ENCODE results near the gene TMPRSS9. TPM values are rescaled to one million over a fixed set of nuclear protein-coding genes. Genes with fewer than 3 reads are reported as not detected.

TMPRSS9 gene
- total RNA-seq, 1 donor from 2014 or later: not detected

DNA sequence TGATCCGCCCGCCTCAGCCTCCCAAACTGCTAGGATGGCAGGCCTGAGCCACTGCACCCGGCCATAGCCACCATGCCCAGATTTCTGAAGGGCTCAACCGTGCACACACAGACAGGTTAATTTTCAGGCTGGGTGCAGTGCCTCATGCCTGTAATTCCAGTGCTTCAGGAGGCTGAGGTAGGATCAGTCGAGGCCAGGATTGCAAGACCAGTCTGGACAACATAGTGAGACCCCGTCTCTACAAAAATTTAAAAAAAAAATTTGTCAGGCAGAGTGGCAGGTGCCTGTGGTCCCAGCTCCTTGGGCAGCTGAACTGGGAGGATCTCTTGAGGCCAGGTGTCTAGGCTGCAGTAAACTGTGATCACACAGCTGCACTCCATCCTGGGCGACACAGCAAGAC lies 59.7 kb downstream of the TMPRSS9 start:
- DNase-seq (ENCODE audit: low read depth, low spot score): no peak

DNA sequence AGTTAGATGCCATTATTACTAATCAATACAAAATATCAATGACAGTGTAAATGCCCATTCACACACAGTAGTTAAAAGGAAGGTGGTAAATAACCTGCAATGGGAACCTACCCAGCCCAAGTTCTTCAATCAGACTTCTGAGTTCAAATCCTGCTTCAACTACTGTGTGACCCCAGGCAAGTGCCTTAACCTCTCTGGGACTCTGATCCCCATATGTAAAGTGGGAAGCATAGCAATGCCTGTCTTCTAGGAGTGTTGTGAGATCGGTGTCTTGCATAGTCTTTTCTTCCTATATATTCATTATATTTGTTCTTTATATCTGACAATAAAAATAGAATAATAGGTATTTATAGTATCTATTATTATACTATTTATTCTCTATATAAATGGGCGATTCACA lies 60.4 kb downstream of the TMPRSS9 start:
- DNase-seq (ENCODE audit: low read depth, low spot score): no peak

GRCh38 chr19:2421581-2422306 lies 61.7 kb downstream of the TMPRSS9 start:
- no peak for DNase-seq (ENCODE audit: low read depth, low spot score)

DNA sequence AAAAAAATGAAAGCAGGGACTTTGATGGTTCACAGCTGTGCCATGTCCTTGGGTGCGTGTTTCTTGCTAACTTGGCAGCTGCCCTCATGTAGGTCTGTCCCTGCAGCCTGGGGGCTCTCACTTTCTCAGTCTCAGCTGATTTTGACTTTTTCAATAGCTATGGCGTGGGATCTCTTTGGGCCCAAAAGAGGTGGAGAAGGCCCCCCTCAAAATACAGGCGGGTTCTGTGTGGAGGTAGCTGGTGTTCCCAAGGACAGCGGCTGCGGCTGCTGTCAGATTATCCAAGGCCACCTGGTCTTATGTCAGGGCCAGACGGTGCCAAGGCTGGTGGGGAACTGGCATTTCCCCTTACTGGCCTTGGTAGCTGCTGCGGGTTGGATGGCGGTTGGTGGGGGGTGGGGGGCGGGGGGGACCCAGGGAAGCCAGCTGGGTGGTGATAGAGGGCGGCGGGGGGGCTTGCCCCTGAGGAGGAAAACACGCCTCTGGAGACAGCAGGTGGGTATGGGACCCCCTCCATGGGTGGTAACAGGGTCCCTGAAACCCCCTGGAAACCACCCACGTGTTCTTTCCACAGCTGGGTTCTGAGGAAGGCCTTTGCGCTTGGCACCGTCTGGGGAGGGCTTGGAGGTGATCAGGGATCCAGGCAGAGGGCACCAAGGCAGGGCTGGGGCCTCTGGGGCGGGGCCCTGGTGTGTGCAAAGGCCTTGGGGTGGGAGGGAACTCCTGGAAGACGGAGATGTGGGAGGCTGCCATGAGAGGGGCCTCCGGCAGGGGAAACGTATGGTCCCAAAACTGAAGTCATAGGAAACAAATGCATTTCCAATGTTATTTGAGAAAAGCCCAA lies 63.2 kb downstream of the TMPRSS9 start:
- DNase-seq (ENCODE audit: low read depth, low spot score): no peak

DNA sequence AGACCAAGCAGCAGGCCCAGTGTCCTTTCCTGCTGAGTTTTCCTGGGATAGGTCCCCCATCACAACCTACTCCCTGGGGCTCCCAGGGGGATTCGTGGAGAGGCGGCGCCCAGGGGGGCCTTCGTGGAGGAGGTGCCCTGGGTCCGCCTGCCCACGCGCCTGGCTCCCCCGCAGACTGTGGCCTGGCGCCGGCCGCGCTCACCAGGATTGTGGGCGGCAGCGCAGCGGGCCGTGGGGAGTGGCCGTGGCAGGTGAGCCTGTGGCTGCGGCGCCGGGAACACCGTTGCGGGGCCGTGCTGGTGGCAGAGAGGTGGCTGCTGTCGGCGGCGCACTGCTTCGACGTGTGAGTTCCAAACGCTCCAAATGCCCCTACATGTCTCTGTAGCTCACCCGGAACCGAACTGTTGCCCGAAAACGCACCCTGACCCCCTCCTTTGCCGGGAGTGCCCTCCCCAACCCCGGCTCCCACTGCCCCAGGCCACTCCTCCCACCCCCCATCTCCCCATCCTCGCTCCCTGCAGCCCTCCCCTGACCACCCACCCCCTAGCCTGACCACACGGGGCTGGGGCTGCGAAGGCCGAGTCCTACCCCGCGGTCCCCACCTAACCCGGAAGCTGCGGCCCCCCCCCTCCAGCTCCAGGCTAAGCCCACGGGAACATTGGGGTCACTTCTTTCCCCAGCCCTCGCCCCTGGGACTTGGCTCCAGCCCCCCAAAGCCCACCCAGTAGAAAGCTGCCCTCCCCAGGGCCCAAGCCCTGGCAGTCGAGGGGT lies 64.0 kb downstream of the TMPRSS9 start:
- no peak for DNase-seq (ENCODE audit: low read depth, low spot score)

- DNase-seq (ENCODE audit: low read depth, low spot score): no peak
Measured at GRCh38 chr19:2424686-2425621, 64.9 kb downstream of the TMPRSS9 start.

GRCh38 chr19:2425622-2426581 lies 65.8 kb downstream of the TMPRSS9 start:
- DNase-seq (ENCODE audit: low read depth, low spot score): no peak

- no peak for DNase-seq (ENCODE audit: low read depth, low spot score)
Measured at GRCh38 chr19:2426611-2427428, 66.8 kb downstream of the TMPRSS9 start.

DNA sequence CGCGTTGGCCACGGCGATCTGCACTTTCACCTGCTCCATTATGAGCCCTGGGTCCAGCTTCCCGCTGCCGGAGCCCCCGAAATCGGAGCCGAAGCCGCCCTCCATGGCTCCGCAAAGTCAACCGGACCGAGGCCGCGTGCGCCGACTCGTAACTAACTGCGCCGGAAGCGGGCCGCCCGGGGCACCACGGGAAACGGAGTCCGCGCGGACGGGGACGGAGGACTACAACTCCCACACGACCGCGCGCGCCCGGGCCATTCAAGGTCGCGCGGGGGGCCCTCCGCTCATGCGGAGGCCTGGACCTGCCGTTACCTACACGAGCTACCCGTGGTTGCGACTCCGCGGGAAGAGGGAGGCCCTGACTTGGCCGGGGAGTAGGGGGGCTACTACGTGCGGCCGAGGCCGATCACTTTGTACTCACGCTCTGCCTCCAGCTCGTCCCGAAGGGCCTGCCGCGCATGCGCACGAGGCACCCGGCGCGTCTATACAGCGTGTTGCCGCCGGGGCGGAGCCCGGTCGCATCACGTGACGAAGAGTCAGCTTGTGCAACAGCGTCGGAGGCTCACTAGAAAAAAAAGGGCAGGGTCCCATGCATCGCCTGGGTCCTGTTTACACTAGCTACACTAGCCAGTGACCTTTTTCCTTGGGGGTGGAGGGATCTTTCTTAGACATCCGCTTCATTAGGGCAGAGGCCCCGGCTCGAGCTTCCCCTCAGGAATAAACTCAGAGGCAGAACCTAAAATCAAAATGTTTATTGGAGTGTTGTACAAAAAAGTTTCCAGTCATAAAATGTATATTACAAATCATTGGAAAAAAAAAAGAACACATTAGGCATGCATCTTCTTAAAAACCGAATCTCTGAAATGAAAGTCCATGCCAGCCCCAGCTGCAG lies 67.6 kb downstream of the TMPRSS9 start, which contains the start of gene TIMM13:
TSS of gene TIMM13 (minus strand) at position 158 of the 892 bp plus-strand sequence. CDS start at position 105, 53 bp downstream.
- peak; percentile 81 for DNase-seq (ENCODE audit: low read depth, low spot score)

- no peak for DNase-seq (ENCODE audit: low read depth, low spot score)
Measured at GRCh38 chr19:2428321-2428690, 68.2 kb downstream of the TMPRSS9 start.

- DNase-seq (ENCODE audit: low read depth, low spot score): no peak
Measured at GRCh38 chr19:2428756-2429711, 69.0 kb downstream of the TMPRSS9 start.

DNA sequence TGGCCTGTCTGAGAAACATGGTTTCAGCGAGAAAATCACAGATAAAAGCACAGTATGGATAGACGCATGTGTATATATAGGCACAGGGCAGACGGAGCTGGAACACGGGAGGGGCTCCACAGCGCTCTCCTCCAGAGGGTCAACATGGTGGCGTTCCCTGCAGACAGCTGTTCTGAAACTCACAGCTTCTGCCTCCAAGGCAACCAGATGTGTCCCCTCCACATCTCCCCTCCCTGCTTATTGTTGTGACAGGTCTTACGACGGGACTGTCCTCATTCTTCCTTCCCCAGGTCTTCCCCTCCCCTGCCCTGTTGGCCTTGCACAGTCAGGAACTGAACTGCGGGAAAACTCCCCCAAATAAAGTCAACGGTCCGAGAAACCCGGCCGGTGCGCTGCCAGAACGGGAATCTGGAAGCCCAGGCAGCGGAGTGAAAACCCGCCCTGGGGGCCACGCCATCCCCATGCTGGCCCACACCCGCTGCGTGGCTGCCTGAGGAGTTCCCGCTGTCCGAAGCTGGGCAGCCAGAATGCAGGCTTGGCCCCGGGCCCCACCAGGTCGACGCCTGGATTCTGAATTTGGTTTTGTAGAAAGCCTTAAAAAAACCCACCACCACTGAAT lies 70.0 kb downstream of the TMPRSS9 start:
- no peak for DNase-seq (ENCODE audit: low read depth, low spot score)

DNA sequence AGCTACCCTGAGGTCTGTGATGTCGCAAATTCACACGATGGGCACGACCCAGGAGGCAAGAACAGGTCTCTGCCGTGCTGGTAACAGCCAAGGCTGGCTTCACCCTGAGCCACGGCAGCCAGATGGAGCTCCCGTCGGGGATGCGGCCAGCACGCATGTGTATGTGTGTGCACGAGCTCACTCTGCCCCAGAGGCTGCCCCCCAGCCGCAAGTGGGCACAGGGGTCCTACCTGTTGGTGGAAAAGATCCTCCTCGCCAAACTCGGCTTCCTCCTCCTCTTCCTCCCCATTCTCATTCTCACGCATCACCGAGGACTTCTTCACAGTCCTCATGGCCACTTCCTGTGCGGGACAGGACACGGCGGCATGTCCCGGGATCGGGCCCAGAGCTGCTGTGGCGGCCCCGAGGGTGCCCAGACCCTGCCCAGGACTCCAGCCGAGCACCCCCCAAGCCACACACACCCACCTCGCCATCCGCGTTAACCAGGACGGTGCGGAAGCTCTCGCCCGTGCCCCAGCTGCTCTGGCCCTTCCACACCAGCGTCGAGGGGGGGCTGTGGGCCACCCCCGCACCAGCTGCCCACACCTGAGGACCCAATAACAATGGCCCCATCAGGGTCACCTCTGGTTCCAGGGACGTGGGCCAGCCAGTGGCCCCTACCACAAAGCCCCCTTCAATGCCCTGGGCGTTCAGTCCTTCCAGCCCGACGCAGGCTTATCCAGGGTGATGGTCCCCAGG lies 71.4 kb downstream of the TMPRSS9 start:
- DNase-seq (ENCODE audit: low read depth, low spot score): no peak

DNA sequence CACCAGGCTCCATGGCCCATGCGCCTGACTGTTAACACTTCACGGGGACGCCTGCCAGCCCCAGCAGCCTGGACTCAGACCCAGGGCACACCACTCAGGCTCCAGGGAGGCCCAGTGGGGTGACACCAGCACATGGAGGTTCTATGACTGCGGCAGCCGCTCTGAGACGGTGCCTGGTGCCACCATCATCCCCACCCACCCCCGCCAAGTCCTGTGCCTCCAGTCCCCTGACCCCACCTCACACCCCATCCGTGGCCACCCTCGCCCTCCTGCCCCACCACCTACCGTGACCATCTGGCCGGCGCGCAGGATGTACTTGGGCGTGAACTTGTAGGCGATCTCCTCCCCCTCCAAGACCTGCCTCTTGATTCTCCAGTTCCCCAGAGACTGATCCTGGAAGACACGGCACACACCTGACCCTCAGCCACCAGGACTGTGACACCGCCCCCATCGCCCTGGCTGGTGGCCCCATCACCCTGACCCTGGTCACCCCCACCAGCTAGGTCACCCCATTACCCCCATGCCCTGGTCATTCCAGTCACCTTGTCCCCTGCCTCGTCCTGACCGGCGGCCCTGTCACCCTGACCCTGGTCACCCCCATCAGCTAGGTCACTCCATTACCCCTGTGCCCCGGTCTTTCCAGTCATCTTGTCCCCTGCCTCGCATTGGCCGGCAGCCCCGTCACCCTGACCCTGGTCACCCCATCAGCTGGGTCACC lies 72.2 kb downstream of the TMPRSS9 start:
- no peak for DNase-seq (ENCODE audit: low read depth, low spot score)

GRCh38 chr19:2433854-2434253 lies 73.8 kb downstream of the TMPRSS9 start:
- DNase-seq (ENCODE audit: low read depth, low spot score): no peak

Measured in pulmonary artery endothelial cell (primary cell).